ENCODE measurements around the gene MLLT1. TPM values are rescaled to one million over a fixed set of nuclear protein-coding genes. Genes with fewer than 3 reads are reported as not detected.

The MLLT1 gene
- total and polyA plus RNA-seq, 10 of the 15 experiments (the other 5 are each of a cell fraction or from before 2014, with no cell fraction given) = 0.16 to 61.1 (median 8.5) TPM

GRCh38 chr19:6212403-6213265 is 67.1 kb downstream of the MLLT1 start:
- Histone ChIP-seq H3K27ac (ENCODE audit: control insufficient read depth, insufficient read depth) (no peak overlapping the region), H2AFZ (ENCODE audit: control insufficient read depth, low read depth, low read length) (no peak overlapping the region), H3K79me2 (ENCODE audit: control insufficient read depth, insufficient read depth, low read length) (no peaks in the 10 kb centered on the region), H3K27me3 (replicated peaks in 1 of 2; ENCODE audit: control insufficient read depth in 2 of 2, insufficient read depth in 2 of 2, low read length in 1 of 2) (no peaks in the 10 kb centered on the region), H3K9ac (ENCODE audit: control insufficient read depth, insufficient read depth, low read length) (no peak overlapping the region), H3K4me3 (no peak overlapping the region), H3K36me3 (ENCODE audit: control insufficient read depth in 2 of 2, insufficient read depth in 2 of 2, low read length in 1 of 2) (no peaks in the 10 kb centered on the region; a peak in 2 of 4 replicates), H3K9me3 (replicated peaks; ENCODE audit: control insufficient read depth, insufficient read depth, low read length) (no peaks in the 10 kb centered on the region), H3K4me1 (ENCODE audit: control insufficient read depth, insufficient read depth, low read length) (no peaks in the 10 kb centered on the region), H3K4me2 (ENCODE audit: control insufficient read depth, insufficient read depth) (no peak overlapping the region), H4K20me1 (ENCODE audit: control insufficient read depth, insufficient read depth) (no peaks in the 10 kb centered on the region)
- WGBS (ENCODE audit: insufficient coverage, insufficient replicate concordance, low lambda C conversion rate, missing lambda C conversion rate) = 98% methylated on average over 47 of the region's 53 CpGs
- ChIA-PET POLR2A (no interaction called here), CTCF (no interaction called here), SMC1A (ENCODE audit: uncharacterized antibody, unreplicated experiment) (no interaction called here), RAD21 (ENCODE audit: unreplicated experiment) (no interaction called here)
- in situ Hi-C loops (cut with MboI) (no loop called here), intact Hi-C loops (cut with micrococcal nuclease; ENCODE audit: unreplicated experiment) (no loop called here)
- ATAC-seq (no peak), DNase-seq (ENCODE audit: low read depth, low spot score) (no peak), FAIRE-seq (no peak)
- TF ChIP-seq POLR2A (IDR thresholded peaks at IDR 0.05; ENCODE audit: low read depth, low read length) (peak; percentile 32), BCL3 (IDR thresholded peaks at IDR 0.05; ENCODE audit: borderline replicate concordance, insufficient read depth, low read depth, low read length, poor library complexity, severe bottlenecking) (no peak)
- no TSS peak for BruUV-seq (replicated peaks)

- in situ Hi-C loops (cut with MboI) (no loop called here), intact Hi-C loops (cut with micrococcal nuclease; ENCODE audit: unreplicated experiment) (no loop called here)
- Histone ChIP-seq H4K20me1 (ENCODE audit: control insufficient read depth, insufficient read depth) (no peaks in the 10 kb centered on the region), H3K4me1 (ENCODE audit: control insufficient read depth, insufficient read depth, low read length) (no peaks in the 10 kb centered on the region), H3K4me2 (ENCODE audit: control insufficient read depth, insufficient read depth) (no peak overlapping the region), H3K4me3 (no peak overlapping the region), H2AFZ (ENCODE audit: control insufficient read depth, low read depth, low read length) (no peak overlapping the region), H3K9me3 (replicated peaks; ENCODE audit: control insufficient read depth, insufficient read depth, low read length) (no peaks in the 10 kb centered on the region), H3K36me3 (ENCODE audit: control insufficient read depth in 2 of 2, insufficient read depth in 2 of 2, low read length in 1 of 2) (no peaks in the 10 kb centered on the region; a peak in 2 of 4 replicates), H3K79me2 (ENCODE audit: control insufficient read depth, insufficient read depth, low read length) (no peaks in the 10 kb centered on the region), H3K27me3 (replicated peaks in 1 of 2; ENCODE audit: control insufficient read depth in 2 of 2, insufficient read depth in 2 of 2, low read length in 1 of 2) (no peaks in the 10 kb centered on the region), H3K9ac (ENCODE audit: control insufficient read depth, insufficient read depth, low read length) (no peak overlapping the region), H3K27ac (ENCODE audit: control insufficient read depth, insufficient read depth) (no peak overlapping the region)
- no TSS peak for BruUV-seq (replicated peaks)
- DNase-seq (ENCODE audit: low read depth, low spot score) (no peak), FAIRE-seq (no peak), ATAC-seq (no peak)
- CTCF ChIA-PET = interaction anchor here (0.6 kb wide), 1 partner anchor 135 kb away, joined by 4 read pairs; no protein-coding TSS in a partner anchor
- 97% methylated on average over 36 of the region's 43 CpGs for whole genome bisulfite sequencing (ENCODE audit: insufficient coverage, insufficient replicate concordance, low lambda C conversion rate, missing lambda C conversion rate)
- POLR2A ChIA-PET = interaction anchor here (0.5 kb wide), 1 partner anchor 1177 kb away, joined by 7 read pairs; no protein-coding TSS in a partner anchor
- RAD21 ChIA-PET (ENCODE audit: unreplicated experiment) = no interaction called here
- SMC1A ChIA-PET (ENCODE audit: uncharacterized antibody, unreplicated experiment) = no interaction called here
- TF ChIP-seq MAX (IDR thresholded peaks at IDR 0.05; ENCODE audit: low read depth, low read length) = no peak
- TF ChIP-seq BHLHE40 (IDR thresholded peaks at IDR 0.05; ENCODE audit: borderline replicate concordance in 1 of 2, low read depth in 2 of 2, low read length in 1 of 2) = no peak
- TF ChIP-seq ATF2 (IDR thresholded peaks at IDR 0.05; ENCODE audit: low read length) = no peak
- TF ChIP-seq YY1 (IDR thresholded peaks at IDR 0.05; ENCODE audit: low read depth, low read length) = no peak
- TF ChIP-seq RBBP5 (conservative IDR thresholded peaks at IDR 0.05) = no peak
Observed at GRCh38 chr19:6211632-6212402, 68.0 kb downstream of the MLLT1 start.
